GM19239 (cell line): ENCODE data around the gene PGAP3.
"Not testable (repeated sequence)": the region's sequence is repeated elsewhere in the genome, so short reads cannot be mapped to it uniquely, and the experiment has no call there.

Experiments used
- DNase-seq: peaks from one replicate; pipeline ENCODE4 v3.0.0; 2011; ENCODE audit warnings: low spot score; ENCODE audit not compliant: insufficient read length
- FAIRE-seq: peaks from 2 replicates; lab custom pipeline; 2011; peaks lifted over from hg19 to GRCh38; lab: Jason Lieb, UNC

Gene PGAP3

DNA sequence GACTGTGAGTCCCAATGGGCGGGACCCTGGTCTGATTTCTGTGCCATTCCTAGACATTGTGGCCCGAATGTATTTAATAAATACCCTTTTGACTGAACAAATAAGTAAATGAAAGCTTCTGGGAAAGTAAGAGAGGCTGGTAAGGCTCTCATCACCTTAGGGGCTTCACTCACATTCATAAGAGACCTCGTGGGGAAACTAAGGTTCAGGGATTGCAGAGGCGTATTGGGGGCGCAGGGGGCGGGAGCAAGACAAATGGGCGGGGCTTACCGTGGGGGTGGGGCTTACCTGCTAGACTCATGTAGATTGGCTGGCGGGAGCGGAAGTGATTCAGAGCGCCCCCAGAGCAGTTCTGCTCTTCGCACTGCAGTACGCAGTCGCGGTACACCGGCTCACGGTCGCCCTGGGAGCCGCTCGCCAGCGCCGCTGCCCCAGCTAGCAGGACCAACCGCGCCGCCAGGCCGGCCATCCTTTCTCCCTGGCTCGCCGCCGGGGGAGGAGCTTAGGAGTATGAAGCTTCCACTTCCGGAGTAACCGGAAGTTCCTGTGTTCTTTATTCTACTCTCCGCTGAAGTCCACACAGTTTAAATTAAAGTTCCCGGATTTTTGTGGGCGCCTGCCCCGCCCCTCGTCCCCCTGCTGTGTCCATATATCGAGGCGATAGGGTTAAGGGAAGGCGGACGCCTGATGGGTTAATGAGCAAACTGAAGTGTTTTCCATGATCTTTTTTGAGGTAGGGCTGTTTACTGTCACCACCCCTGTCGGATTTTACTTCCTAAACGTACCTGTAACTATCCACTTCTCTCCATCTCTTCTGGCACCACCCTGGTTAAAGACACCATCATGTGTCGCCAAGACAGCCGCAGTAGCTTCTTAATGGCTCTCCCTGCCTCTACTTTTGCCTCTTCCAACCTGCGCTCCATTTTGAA, at the start of gene PGAP3:
PGAP3 (minus strand) TSS at position 512 of the 929 bp plus-strand sequence; CDS start at position 469, 43 bp downstream.
- DNase-seq (peak; percentile 85), FAIRE-seq (peak; percentile 94)

DNA sequence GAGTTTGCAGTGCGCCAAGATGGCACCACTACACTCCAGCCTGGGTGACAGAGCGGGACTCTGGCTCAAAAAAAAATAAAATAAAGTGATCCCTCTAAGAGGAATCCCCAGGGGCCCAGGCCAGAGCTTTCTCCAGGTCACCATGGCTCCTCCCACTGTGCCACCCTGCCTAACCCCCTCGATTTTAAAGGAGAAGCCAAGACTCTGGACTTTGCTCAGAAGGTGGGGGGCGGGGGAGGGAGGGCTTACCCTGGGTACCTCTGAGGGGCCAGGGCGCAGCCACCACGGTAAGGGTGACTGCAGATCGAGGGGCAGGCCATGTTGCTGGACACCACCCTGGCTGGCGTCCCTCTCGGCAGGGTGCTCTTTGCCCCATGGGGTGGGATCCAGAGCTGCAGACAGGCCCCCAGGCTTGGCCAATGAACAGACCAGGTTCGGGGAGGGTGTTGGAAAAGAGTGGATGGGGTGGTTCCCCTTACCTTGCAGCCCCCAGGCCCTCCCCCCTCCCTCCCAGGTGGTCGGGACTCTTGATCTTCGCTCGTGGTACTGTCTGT, 49.4 kb upstream of the PGAP3 start:
- DNase-seq, result no peak
- no peak for FAIRE-seq

DNA sequence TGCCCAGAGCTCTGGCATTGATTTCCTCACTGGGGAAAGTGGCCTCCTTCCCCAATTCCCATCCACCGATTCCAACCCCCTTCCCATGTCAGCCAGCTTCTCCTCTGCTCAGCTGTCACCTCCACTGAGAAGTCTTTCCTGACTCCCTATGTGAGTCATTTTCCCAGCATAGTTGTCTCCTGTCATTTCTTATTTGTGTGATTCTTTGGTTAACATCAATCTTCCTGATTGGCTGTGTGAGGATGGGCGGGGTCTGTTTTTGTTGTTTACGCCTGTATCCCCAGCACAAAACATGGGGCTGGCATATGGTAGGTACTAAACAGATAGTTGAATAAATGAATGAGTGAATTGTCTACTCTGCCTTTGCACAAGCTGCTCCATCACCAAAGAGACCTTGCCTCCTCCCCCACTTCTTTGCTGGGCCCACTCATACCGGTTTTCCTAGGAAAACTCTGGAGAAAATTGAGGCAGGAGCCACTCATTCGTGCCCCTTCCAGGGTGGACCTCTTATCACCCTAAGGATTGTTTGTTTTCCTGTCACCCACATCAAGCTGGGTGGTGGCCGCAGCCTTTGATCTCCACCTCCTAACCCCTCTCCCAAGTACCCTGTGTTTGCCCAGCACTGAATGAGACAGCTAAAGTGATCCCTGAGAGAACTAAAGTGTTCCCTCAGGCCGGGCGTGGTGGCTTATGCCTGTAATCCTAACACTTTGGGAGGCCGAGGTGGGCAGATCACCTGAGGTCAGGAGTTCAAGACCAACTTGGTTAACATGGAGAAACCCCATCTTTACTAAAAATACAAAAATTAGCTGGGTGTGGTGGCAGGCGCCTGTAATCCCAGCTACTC, 48.7 kb upstream of the PGAP3 start:
- no peak for FAIRE-seq
- no peak for DNase-seq

DNA sequence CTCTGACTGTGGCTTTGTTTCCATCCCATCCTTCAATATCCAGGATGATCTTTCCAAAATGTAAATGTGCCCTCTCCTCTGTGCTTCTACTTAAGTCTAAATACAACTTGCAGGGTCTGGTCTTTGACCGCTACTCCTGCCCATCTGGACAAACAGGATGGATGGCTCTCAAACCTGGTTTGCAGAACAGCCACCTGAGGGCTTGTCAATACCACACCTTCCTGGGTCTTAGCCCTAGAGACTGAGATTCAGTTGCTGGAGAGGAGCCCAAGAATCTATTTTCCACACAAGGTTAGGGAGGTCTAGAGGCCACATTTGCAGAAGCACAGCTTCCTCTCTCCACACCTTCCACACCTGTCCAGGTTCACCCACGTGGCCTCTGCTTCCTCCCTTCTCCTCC, 48.0 kb upstream of the PGAP3 start:
- FAIRE-seq, result no peak
- DNase-seq, result no peak

DNA sequence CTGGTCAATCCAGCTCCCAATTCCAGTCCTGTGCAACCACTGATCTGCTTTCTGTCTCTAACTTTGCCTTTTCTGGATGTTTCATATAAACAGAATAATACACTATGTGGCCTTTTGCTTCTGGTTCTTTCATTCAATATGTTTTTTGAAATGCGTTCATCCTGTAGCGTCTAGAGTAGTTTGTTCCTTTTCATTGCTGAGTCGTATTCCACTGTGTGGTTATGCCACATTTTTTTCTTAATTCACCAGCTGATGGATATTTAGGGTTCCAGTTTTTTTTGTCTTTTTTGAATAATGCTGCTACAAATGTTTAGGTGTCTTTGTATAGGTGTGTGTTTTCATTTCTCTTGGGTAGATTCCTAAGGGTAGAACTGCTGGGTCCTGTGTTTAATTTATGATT, 44.7 kb upstream of the PGAP3 start:
- FAIRE-seq, result no peak
- DNase-seq, result no peak

GRCh38 chr17:39730095-39730921, 42.5 kb upstream of the PGAP3 start, which contains the start of gene MIEN1:
Gene MIEN1 (minus strand): TSS chr17:39730532. CDS start chr17:39730495, 37 bp downstream.
- peak; percentile 82 for FAIRE-seq

GRCh38 chr17:39729280-39729851, 41.5 kb upstream of the PGAP3 start:
- FAIRE-seq, result no peak
- DNase-seq, result no peak

More at GRCh38 chr17:39730095-39730921, 42.5 kb upstream of the PGAP3 start, which contains the start of gene MIEN1:
- peak; percentile 93 for DNase-seq

DNA sequence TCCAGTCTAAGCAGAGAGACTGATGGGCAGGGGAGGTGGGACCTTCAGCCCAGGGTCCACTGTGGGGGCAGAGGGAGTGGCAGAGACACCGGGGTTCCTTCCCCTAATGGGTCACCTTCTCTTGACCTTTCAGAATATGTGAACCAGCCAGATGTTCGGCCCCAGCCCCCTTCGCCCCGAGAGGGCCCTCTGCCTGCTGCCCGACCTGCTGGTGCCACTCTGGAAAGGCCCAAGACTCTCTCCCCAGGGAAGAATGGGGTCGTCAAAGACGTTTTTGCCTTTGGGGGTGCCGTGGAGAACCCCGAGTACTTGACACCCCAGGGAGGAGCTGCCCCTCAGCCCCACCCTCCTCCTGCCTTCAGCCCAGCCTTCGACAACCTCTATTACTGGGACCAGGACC, 39.7 kb upstream of the PGAP3 start:
- DNase-seq (no peak), FAIRE-seq (no peak)

GRCh38 chr17:39726617-39727016, 38.8 kb upstream of the PGAP3 start:
- DNase-seq (no peak), FAIRE-seq (no peak)

DNA sequence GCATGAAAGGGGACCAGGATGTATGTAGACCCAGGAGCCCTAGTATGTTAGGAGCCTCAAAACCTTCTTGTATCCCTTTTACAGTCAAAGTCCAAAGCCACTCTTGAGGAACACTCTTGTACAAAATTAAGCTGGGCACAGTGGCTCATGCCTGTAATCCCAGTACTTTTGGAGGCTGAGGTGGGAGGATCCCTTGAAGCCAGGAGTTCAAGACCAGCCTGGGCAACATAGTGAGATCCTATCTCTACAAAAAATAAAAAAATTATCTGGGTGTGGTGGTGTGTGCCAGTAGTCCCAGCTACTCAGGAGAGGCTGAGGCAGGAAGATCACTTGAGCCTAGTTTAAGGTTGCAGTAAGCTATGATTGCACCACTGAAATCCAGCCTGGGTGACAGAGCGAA, 38.1 kb upstream of the PGAP3 start:
- not testable (repeated sequence) for DNase-seq, FAIRE-seq

GRCh38 chr17:39724731-39725130, 36.9 kb upstream of the PGAP3 start:
- FAIRE-seq (no peak), DNase-seq (no peak)

GRCh38 chr17:39722965-39723848, 35.4 kb upstream of the PGAP3 start:
- FAIRE-seq (no peak), DNase-seq (no peak)

GRCh38 chr17:39722104-39722503, 34.2 kb upstream of the PGAP3 start:
- no peak for FAIRE-seq
- DNase-seq, result no peak

DNA sequence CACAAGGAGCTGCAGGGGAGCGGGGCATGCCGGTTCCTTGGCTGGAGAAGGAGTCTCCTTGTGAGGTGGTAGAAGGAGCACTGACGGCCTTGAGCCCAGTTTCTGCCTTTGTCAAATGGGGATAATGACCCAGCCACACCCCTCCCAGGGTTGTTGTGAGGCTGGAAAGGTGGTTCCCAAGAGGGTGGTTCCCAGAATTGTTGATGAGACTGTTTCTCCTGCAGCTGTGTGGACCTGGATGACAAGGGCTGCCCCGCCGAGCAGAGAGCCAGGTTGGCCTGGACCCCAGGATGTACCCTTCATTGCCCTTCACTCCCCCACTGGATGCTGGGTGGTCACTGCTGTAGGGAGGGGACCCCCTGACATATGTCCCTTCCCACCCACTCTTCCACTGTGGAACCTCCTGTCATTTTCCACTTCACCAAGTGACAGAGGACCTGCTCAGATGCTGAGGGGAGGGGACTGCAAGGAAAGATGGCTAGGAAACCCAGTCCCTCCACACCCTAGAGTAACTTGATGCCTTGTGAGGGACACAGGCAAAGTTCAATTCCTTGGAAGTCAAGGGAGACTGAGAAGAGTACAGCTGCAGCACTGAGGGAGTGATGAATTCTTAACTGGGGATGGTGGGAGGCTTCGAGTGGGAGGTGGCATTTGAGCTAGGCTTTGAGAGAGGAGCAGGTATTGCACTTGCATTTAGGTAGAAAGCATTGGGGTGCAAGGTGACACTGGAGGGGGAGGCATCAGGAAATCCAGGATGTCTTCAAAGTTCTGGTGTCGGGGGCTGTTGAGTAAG, 31.9 kb upstream of the PGAP3 start:
- FAIRE-seq (no peak), DNase-seq (no peak)

- FAIRE-seq (no peak), DNase-seq (no peak)
These were observed 29.8 kb upstream of the PGAP3 start for GRCh38 chr17:39717660-39718059.

GRCh38 chr17:39716879-39717536, 29.2 kb upstream of the PGAP3 start:
- no peak for FAIRE-seq

More at GRCh38 chr17:39716879-39717536, 29.2 kb upstream of the PGAP3 start:
- DNase-seq, result no peak
